H1 (cell line): ENCODE data around the gene CHN2.

Experiments used
- ATF3 ChIP-seq: IDR thresholded peaks from 2 replicates; pipeline ENCODE4 v1.6.1; 2011; ENCODE audit warnings: low read depth, mild to moderate bottlenecking, low read length; ENCODE audit not compliant: insufficient read depth
- CTCF ChIP-seq, 3 experiments: IDR thresholded peaks; 1 replicate in 2 of 3; 2 replicates in 1 of 3; pipeline versions ENCODE4 v1.5.1 to v1.6.1; 2011; ENCODE audit warnings: low read length in 3 of 3, mild to moderate bottlenecking in 3 of 3, inconsistent platforms in 2 of 3, low read depth in 1 of 3, moderate library complexity in 1 of 3; ENCODE audit not compliant: insufficient read depth in 1 of 3; ENCODE audit errors: control extremely low read depth in 1 of 3
- POLR2A ChIP-seq, 2 experiments: IDR thresholded peaks; 1 replicate in 1 of 2; 2 replicates in 1 of 2; pipeline ENCODE4 v1.6.1; 2011; ENCODE audit warnings: low read depth in 2 of 2, low read length in 2 of 2, mild to moderate bottlenecking in 2 of 2; ENCODE audit errors: control extremely low read depth in 1 of 2

- TF ChIP-seq CTCF (IDR thresholded peaks at IDR 0.05; ENCODE audit: control extremely low read depth in 1 of 3, insufficient read depth in 1 of 3, low read depth in 1 of 3, low read length in 3 of 3) = no peak
- TF ChIP-seq POLR2A (IDR thresholded peaks at IDR 0.05; ENCODE audit: control extremely low read depth in 1 of 2, low read depth in 2 of 2, low read length in 2 of 2) = no peak
- no peak for TF ChIP-seq ATF3
Measured at GRCh38 chr7:29299086-29299485, 104.5 kb downstream of the CHN2 start.
